ENCODE data around the gene ATAD1.
A peak's percentile ranks its signal among the peaks of the same experiment; 100 is the strongest.
"Not testable (repeated sequence)": the region's sequence is repeated elsewhere in the genome, so short reads cannot be mapped to it uniquely, and the experiment has no call there.

Gene ATAD1, protein sequence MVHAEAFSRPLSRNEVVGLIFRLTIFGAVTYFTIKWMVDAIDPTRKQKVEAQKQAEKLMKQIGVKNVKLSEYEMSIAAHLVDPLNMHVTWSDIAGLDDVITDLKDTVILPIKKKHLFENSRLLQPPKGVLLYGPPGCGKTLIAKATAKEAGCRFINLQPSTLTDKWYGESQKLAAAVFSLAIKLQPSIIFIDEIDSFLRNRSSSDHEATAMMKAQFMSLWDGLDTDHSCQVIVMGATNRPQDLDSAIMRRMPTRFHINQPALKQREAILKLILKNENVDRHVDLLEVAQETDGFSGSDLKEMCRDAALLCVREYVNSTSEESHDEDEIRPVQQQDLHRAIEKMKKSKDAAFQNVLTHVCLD

DNA sequence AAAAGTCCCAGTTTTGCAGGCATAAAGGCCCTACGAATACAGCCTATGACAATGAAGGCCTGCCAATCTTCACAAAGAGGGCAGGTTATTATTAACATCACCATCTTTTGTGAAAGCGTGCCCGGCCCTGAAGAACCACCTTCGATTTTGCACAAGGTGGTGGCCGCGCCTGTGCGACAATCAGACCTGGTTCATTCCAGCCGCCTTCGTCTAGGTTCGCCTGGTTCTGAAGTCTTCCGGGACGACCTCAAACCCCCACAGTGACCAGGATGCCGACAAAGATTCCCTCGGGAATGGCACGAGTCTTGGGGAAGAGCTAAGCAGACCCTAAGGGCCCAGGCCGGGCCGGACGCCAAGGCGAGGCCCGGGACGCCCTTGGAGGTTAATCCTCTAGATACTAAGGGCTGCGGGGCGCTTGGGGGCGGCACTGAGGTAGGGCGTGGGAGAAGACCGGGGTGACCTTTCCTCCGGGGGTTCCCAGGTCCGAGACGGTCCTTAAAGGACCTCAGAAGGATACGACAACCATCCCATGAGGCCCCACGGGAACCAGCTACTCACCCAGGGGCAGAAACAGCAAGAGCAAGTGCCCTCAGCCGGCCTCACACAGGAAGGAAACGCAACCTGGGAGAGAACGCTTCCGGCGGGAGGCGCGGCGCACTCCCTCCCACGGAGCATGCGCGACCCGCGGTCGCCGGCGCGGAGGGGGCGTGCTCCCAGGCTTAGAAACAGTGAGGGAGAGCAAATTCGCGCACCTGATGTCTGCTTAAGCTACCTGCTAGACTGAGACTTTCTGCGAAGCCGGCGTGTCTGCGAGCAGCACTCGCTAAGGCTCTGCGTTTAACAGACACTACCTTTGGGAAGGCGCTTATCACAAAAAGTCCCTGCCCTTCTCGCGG lies at the start of gene ATAD1:
Gene ATAD1 (minus strand): TSS at position 618 of the 896 bp plus-strand sequence. CDS start 3,627 bp downstream, outside the sequence.
- peak; percentile 94 for DNase-seq

DNA sequence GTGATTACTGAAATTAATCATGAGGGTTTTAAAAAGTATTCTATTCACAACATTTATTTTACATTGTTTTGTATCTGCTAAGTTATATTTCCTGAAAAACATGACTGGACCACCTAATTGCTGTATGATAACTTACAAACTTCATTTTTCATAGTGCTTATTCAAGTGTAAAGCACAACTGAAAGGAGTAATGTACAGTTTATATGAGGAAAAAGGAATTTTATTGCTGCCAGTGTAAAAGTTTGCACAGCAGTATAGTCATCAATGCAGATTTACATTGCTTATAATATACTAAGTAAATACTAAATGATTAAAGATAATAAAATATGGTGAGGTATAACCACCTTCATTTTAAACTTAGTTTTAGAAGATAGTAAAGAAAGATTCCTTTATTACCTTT lies 49.4 kb upstream of the ATAD1 start:
- DNase-seq = no peak

DNA sequence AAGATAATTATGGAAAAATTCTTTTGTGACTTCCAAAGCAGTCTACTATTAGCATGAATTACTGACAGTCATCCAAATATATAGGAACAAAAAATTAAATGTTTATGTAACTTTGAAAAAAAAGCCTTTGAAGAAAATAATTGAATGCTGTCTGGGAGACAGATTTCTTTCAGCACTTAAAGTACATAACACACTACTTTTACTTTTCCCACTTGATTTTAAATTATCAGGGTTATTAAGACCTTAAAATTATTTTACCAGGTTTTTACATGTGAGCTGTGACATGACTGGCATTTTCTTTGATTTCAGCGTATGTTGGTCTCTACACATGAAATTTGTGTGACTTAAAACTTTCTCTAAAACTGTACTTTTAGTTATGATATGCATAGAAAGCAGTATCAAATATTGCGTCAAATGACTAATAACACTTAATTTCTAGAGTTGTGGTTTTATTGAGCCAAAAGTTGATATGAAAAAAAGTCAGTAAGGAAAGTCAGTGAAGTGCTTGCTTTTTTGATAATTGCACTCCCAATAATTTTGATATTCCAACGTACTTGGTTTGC lies 48.5 kb upstream of the ATAD1 start:
- DNase-seq = no peak

DNA sequence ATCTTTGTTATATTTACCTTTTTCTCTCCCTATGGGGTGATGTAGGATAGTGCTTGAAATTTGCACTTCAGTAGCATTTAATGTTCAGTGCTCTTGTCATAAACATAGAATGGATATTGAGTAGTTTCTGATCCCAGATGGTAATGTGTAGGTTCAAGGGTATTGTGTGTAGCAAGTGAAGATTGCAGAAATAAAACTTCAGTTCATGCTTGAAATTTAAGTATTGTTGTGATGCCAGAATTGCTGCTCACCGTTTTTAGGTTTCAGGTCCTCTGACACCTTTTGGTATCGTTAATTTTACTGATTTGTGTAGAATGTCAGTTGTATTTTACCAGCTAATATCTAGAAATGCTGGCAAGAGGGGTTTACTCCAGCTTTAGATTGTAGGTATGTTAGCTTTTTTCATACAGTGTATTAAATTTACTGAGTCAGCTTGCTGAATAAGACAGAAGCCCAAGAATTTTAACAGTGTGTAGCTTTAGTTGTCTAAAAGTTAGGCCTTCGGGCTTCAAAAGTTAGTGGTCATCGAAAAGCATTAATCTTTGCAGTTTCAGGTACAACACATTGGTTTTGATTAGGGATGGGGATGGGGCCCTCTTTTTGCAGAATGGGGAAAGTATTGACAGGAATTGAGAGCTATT lies 47.3 kb upstream of the ATAD1 start:
- no peak for DNase-seq

DNA sequence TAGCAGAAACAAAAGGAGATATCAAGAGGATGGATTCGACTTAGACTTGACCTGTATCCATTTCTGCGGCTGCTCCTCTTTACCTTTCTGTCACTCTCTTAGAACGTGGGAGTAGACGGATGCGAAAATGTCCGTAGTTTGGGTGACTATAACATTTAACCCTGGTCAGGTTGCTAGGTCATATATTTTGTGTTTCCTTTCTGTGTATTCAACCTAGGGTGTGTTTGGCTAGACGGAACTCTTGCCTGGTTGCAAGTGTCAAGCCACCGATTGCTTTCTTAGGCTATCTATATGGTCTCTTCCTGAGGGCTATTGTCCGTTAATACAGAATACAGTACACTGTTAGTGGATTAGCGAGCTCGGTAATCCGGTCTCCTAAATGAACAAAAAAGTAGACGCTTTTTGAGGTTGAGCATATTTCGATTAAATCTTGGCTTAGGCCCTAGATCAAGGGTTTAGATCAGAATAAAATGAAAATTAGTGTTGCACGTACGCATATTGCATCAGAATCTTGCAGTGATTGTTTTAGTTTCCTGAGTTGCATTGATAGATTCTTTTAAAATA lies 46.6 kb upstream of the ATAD1 start:
- DNase-seq = peak; percentile 53

DNA sequence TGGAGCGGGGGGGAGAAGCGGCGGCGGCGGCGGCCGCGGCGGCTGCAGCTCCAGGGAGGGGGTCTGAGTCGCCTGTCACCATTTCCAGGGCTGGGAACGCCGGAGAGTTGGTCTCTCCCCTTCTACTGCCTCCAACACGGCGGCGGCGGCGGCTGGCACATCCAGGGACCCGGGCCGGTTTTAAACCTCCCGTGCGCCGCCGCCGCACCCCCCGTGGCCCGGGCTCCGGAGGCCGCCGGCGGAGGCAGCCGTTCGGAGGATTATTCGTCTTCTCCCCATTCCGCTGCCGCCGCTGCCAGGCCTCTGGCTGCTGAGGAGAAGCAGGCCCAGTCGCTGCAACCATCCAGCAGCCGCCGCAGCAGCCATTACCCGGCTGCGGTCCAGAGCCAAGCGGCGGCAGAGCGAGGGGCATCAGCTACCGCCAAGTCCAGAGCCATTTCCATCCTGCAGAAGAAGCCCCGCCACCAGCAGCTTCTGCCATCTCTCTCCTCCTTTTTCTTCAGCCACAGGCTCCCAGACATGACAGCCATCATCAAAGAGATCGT lies 46.0 kb upstream of the ATAD1 start:
- peak; percentile 39 for DNase-seq

DNA sequence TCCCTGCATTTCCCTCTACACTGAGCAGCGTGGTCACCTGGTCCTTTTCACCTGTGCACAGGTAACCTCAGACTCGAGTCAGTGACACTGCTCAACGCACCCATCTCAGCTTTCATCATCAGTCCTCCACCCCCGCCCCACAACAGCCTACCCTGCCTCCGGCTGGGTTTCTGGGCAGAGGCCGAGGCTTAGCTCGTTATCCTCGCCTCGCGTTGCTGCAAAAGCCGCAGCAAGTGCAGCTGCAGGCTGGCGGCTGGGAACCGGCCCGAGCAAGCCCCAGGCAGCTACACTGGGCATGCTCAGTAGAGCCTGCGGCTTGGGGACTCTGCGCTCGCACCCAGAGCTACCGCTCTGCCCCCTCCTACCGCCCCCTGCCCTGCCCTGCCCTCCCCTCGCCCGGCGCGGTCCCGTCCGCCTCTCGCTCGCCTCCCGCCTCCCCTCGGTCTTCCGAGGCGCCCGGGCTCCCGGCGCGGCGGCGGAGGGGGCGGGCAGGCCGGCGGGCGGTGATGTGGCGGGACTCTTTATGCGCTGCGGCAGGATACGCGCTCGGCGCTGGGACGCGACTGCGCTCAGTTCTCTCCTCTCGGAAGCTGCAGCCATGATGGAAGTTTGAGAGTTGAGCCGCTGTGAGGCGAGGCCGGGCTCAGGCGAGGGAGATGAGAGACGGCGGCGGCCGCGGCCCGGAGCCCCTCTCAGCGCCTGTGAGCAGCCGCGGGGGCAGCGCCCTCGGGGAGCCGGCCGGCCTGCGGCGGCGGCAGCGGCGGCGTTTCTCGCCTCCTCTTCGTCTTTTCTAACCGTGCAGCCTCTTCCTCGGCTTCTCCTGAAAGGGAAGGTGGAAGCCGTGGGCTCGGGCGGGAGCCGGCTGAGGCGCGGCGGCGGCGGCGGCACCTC lies 45.3 kb upstream of the ATAD1 start, which contains the start of the genes KLLN and PTEN:
Gene KLLN (minus strand): TSS at position 481 of the 891 bp plus-strand sequence. CDS start 1,046 bp downstream, outside the sequence.
Gene PTEN (plus strand): TSS at position 573 of the 891 bp plus-strand sequence. CDS start 845 bp downstream, outside the sequence.
- DNase-seq = peak; percentile 91

DNA sequence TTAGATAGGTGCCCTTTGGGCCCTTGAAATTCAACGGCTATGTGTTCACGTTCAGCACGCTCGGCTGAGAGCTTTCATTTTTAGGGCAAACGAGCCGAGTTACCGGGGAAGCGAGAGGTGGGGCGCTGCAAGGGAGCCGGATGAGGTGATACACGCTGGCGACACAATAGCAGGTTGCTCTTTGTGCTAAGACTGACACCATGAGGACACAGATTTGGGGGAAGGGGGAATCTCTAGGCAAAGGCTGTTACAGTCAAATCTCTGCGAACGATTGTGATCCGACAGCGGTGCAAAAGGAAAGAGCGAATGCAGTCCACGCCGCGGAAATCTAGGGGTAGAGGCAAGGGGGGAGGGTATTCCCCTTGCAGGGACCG lies 44.6 kb upstream of the ATAD1 start:
- DNase-seq = peak; percentile 72

DNA sequence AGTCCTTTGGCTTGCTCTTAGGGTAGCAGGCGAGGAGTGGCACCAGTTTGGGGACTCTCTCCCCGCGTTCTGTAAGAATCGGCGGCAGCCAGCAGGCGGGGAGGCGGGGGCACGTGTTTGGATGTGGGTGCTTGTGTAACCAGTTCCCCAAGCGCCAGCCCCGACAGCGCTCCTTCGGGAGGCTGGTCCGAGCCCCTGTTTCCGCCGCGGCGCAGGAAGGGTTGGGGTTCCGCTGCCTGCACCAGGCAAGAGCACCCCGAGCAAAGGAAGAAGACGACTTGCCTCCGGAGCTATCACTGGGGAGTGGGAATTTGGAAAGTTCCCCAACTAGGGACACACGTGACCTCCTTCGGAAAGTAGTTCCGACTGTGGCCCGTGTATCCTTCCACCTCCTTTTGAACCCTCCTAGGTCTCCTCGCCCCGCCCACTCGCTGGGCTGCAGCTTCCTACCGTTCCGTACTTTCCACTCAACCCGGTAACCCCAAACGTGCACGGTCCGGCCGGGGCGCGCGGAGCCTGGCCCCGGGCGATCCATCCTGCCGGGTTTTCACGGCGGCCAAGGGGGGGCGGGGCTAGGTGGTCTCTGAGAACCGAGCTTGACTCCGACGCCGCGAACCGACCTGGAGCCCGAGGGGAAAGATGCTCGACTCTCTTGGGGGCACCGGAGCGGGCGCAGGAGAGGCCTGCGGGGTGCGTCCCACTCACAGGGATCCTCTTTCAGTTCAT lies 44.1 kb upstream of the ATAD1 start:
- DNase-seq = peak; percentile 99

DNA sequence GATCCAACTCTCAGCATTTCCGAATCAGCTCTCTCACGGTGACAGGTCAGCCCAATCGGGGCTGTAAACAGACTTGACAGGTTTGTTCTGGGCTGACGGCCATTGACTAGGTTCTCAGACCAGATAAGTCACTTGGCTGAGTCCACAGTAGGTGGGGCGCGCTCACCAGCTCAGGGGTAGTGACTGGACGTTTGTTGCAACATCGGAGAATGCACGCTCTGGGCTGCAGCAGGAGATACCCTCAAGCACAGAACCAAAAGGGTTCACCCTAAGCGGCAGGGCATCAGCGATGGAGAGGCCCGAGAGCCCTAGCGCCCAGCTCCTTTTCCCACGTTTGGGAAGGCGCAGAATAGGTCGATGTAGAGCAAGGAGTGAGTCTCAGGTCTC lies 43.5 kb upstream of the ATAD1 start:
- DNase-seq = peak; percentile 82

DNA sequence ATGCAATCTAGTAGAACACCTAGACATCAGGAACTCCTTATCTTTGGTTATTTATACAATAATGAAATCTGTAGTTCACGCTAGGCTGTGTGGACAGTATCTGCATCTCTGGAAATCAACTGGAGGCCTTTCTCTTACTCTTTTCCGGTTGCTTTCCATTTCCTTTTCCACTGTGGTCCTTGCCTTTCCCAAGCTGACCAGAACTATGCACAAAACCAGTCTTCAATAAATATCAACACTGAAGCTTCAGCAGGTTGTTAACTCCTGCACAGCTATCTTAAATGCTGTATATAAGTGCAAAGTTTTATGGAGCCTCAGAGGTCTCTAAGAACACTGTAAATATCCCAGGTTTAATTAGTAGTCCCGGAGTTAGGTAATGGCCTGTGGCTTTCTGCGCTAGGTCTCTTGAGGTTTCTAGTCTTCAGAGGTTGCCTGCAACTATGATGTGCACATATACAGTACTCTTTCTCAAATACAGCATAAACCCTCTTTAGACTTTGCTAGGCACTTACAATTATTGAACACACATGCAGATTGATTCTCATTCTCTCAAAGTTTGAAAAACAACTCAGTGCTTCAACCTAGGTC lies 42.9 kb upstream of the ATAD1 start:
- DNase-seq = peak; percentile 28

DNA sequence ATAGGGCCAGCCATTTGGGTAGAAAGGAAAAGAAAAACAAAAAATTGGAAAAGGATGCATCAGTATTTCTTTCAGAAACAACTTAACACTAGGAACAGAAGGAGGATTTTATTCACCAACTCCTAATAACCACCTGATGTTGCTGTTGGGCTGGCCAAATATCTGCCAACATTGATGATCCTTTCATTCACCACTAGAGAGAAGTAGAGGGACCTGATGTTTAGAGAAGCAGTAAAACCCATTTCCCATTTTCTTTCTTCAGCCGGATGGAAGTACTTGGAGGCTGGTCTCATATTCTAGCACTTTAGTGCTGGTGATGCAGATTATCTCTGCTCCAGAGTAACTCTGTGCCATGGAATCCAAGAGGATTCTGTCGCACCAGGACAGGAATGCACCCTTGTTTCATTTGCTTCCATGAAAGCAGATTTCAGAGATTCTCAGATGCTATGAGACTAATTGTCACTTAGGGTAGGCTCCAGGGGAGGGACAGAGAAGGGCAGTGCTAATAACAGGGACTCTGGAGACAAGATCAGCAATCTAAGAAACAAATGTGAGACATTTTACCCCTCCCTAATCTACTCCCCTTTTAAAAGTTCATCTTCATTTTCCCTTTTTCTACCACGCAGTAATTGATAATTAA lies 42.2 kb upstream of the ATAD1 start:
- DNase-seq = peak; percentile 90

DNA sequence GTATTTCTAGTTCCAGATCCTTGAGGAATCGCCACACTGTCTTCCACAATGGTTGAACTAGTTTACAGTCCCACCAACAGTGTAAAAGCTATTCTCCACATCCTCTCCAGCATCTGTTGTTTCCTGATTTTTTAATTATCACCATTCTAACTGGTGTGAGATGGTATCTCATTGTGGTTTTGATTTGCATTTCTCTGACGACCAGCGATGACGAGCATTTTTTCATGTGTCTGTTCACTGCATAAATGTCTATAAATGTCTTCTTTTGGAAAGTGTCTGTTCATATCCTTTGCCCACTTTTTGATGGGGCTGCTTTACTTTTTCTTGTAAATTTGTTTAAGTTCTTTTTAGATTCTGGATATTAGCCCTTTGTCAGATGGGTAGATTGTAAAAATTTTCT lies 37.6 kb upstream of the ATAD1 start:
- DNase-seq = not testable (repeated sequence)

DNA sequence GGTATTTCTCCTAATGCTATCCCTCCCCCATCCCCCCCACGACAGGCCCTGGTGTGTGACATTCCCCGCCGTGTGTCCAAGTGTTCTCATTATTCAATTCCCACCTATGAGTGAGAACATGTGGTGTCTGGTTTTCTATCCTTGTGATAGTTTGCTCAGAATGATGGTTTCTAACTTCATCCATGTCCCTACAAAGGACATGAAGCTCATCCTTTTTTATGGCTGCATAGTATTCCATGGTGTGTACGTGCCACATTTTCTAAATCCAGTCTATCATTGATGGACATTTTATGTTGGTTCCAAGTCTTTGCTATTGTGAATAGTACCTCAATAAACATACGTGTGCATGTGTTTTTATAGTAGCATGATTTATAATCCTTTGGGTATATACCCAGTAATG lies 37.2 kb upstream of the ATAD1 start:
- not testable (repeated sequence) for DNase-seq

DNA sequence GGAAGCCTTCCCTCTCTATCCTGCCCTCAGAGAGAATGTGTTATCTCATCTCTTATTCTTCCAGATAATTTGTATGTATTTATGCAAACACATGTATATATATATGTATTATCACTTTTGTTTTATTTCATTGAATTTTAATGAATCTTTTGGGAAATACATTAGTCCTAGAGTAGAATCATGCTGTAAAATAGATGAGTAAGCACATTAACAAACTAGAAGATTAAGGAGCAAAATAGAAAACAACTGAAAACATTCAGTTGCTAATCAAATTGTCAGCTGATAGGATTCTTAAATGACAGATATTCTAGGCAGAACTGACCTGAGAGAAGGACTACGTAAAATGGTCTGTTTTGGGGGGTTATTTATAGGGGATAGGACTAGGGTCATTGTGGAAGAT lies 34.1 kb upstream of the ATAD1 start:
- DNase-seq = no peak

DNA sequence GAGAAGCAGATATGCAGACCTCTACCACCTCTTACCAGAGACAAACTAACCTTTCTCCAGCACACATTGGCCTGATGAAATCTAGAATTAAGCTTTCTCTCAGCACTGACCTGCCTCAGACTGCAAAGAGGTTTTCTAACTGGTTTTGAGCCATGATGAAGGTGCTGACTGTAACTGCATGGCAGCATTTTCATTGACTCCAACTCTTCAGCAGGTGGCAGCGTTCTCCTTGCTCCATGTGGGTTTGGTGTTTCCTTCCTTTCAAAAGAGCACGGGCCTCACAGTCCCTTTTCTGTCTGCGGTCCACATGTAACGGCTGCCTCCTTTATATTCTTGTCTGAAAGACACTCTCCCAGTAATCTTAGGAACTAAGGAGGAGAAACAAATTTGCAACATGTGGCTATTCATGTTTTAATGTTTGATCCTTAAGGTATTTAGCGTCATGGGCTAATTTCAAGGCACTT lies 32.7 kb upstream of the ATAD1 start:
- DNase-seq = peak; percentile 87

DNA sequence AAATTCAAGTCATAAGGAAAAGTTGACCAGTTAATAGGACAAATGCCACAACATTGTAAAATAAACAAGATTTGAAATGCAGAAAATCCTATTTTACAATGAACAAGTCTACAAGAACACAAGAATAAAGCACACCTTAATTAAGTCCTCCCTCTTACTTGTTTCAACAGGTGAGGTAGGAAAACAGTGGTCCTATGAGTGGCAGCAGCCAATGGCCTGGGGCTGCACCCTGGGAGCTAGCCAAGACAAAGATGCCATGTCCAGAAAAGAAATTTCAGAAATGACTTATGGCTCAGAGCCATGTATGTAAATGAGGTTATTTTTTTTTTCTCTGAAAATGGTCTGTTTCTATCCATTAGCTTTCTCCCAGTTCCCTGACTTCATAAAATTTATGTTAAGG lies 31.0 kb upstream of the ATAD1 start:
- DNase-seq = no peak

DNA sequence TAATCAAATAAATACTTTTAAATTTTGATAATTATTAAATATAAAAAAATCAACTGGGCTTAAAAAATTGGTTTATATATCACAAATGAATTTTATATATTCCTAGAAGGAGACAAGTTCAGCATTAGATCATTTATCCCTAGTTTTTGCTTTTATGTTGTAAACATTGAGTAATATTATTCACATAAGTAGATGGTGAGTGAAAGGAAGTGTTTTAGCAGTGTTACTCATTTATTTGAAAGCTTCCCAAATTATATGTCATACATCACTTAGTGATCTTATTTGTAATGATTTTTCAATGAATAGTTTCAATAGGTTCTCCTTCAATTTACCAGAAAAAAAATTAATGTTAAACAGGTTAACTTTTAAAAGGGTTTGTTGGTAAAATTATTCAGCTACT lies 29.5 kb upstream of the ATAD1 start:
- no peak for DNase-seq

DNA sequence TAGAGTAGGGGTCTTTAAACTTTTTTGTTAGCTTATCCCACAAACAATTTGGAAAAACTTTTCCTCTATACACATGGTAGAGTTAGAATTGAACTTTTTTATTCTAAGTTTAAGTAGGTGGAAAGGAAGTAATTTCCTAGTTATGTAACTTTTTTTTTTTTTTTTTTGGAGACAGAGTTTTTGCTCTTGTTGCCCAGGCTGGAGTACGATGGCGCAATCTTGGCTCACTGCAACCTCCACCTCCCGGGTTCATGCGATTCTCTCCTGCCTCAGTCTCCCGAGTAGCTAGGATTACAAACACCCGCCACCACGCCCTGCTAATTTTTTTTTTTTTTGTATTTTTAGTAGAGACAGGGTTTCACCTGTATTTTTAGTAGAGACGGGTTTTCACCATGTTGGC lies 28.7 kb upstream of the ATAD1 start:
- DNase-seq = not testable (repeated sequence)

All from hematopoietic multipotent progenitor cell treated with erythropoietin and hydrocortisone succinate and interleukin-3 and kit ligand, for 6 days (in vitro differentiated cells).